Gastroesophageal sphincter (tissue), 3 donors: ENCODE results near the gene TNFSF10.

Experiments
- CTCF ChIP-seq, 4 experiments: fragments of 200-600 bp in 2 of 4; fragments of 450-650 bp in 2 of 4; sonication (generic) in 1 of 4; IDR thresholded peaks; one replicate each; pipeline ENCODE4 v1.5.1; 2017 to 2019; ENCODE audit warnings: antibody characterized with exemption in 4 of 4, mild to moderate bottlenecking in 2 of 4, moderate library complexity in 2 of 4
- EP300 ChIP-seq: sonication (generic); formaldehyde crosslinking; IDR thresholded peaks from one replicate; pipeline ENCODE4 v1.6.1; 2017; ENCODE audit warnings: antibody characterized with exemption, mild to moderate bottlenecking
- POLR2A ChIP-seq, 2 donors: fragments of 450-650 bp; IDR thresholded peaks; one replicate each; pipeline ENCODE4 v1.6.1; 2017; ENCODE audit warnings: antibody characterized with exemption in 2 of 2, mild to moderate bottlenecking in 2 of 2, moderate library complexity in 1 of 2
- POLR2AphosphoS5 ChIP-seq: sonication (generic); formaldehyde crosslinking; IDR thresholded peaks from one replicate; pipeline ENCODE4 v1.6.1; 2017; ENCODE audit warnings: antibody characterized with exemption

GRCh38 chr3:172551874-172552273 lies 28.6 kb upstream of the TNFSF10 start:
- TF ChIP-seq CTCF (IDR thresholded peaks at IDR 0.05) (no peak), POLR2AphosphoS5 (no peak), EP300 (no peak), POLR2A (IDR thresholded peaks at IDR 0.05) (no peak)
